CD4-positive, alpha-beta memory T cell (primary cell): Measurements from ENCODE around the gene HSPB6. TPM values are rescaled to one million over a fixed set of nuclear protein-coding genes. Genes with fewer than 3 reads are reported as not detected.

ENCODE experiments used
- CTCF ChIA-PET: fragments of 350-600 bp; sonication (Branson Sonifier 250); formaldehyde crosslinking; loops from one replicate; lab custom pipeline; 2021; ENCODE audit warnings: inconsistent platforms; ENCODE audit not compliant: partially characterized antibody; lab: Charles Lee
- POLR2A ChIA-PET: fragments of 350-600 bp; sonication (Branson Sonifier 250); formaldehyde crosslinking; loops from one replicate; lab custom pipeline; 2021; ENCODE audit not compliant: partially characterized antibody; lab: Charles Lee
- DNase-seq, 5 donors: peaks; one replicate each; pipeline versions ENCODE4 v3.0.0 to v3.0.0-alpha.2; 2020 to 2022; ENCODE audit warnings: mixed read lengths in 1 of 5
- H3K27ac ChIP-seq: one replicate; pipeline ENCODE4 v1.7.0; 2013; ENCODE audit warnings: low read depth, low read length
- H3K27me3 ChIP-seq: 2 replicates; pipeline ENCODE4 v1.7.0; 2013; ENCODE audit warnings: mild to moderate bottlenecking, low read length, moderate library complexity; ENCODE audit not compliant: insufficient read depth
- H3K36me3 ChIP-seq: 2 replicates; pipeline ENCODE4 v1.7.0; 2013; ENCODE audit warnings: mild to moderate bottlenecking, low read length, moderate library complexity; ENCODE audit not compliant: insufficient read depth
- H3K4me1 ChIP-seq: 2 replicates; pipeline ENCODE4 v1.7.0; 2013; ENCODE audit warnings: mild to moderate bottlenecking, low read length, moderate library complexity; ENCODE audit not compliant: insufficient read depth
- H3K4me3 ChIP-seq, 2 donors: one replicate each; pipeline ENCODE4 v1.7.0; 2013; ENCODE audit warnings: low read length in 2 of 2, mild to moderate bottlenecking in 1 of 2
- H3K9me3 ChIP-seq, 2 donors: one replicate each; pipeline ENCODE4 v1.7.0; 2013; ENCODE audit warnings: low read length in 2 of 2, control low read depth in 1 of 2; ENCODE audit not compliant: control insufficient read depth in 1 of 2
- H3K27ac Mint-ChIP-seq, 7 donors: one replicate each; pipeline ENCODE4 v1.8.0; 2020 to 2021; ENCODE audit warnings: mixed read lengths in 7 of 7, mild to moderate bottlenecking in 6 of 7, inconsistent platforms in 3 of 7, moderate library complexity in 3 of 7
- H3K27me3 Mint-ChIP-seq, 2 donors: one replicate each; pipeline ENCODE4 v1.8.0; 2020 to 2021; ENCODE audit warnings: mixed read lengths in 2 of 2
- H3K36me3 Mint-ChIP-seq, 2 donors: one replicate each; pipeline ENCODE4 v1.8.0; 2020 to 2021; ENCODE audit warnings: mixed read lengths in 2 of 2, inconsistent platforms in 1 of 2, mild to moderate bottlenecking in 1 of 2
- H3K4me1 Mint-ChIP-seq, 4 donors: one replicate each; pipeline ENCODE4 v1.8.0; 2020 to 2021; ENCODE audit warnings: mixed read lengths in 4 of 4, mild to moderate bottlenecking in 1 of 4
- H3K4me3 Mint-ChIP-seq, 8 donors: one replicate each; pipeline ENCODE4 v1.8.0; 2020 to 2021; ENCODE audit warnings: mixed read lengths in 8 of 8, mild to moderate bottlenecking in 7 of 8, moderate library complexity in 6 of 8, inconsistent platforms in 3 of 8
- H3K9me3 Mint-ChIP-seq, 8 donors: one replicate each; pipeline ENCODE4 v1.8.0; 2020 to 2021; ENCODE audit warnings: mixed read lengths in 8 of 8, mild to moderate bottlenecking in 5 of 8, inconsistent platforms in 3 of 8, moderate library complexity in 1 of 8
- intact Hi-C: fragments of 100-400 bp; cut with micrococcal nuclease; formaldehyde crosslinking; loops from one replicate; pipeline ENCODE4 v1.15.1; 2023
- polyA plus RNA-seq, 2 donors: library from polyadenylated mRNA; unstranded; fragments of 300-500 nt; fragmentation: Illumina TruSeq; gene quantifications; one replicate each; pipeline ENCODE4 v1.2.3, GENCODE V29; 2021
- total RNA-seq, 2 experiments: library from RNA; stranded (reverse); gene quantifications; one replicate each; pipeline ENCODE4 v1.2.3, GENCODE V29; 2021

Gene HSPB6
- total and polyA plus RNA-seq, 4 experiments from 2014 or later: not detected

- Histone ChIP-seq H3K9me3 (no peaks in the 10 kb centered on the region), H3K4me3 (no peak overlapping the region), H3K36me3 (peaks cover 89% of the 10 kb centered on the region), H3K27ac (no peak overlapping the region), H3K27me3 (no peaks in the 10 kb centered on the region), H3K4me1 (no peaks in the 10 kb centered on the region)
- ChIA-PET CTCF (interaction anchor here (1.3 kb wide), 1 partner anchor 13 kb away, joined by 3 read pairs; the partner anchor contains the start of gene IGFLR1), POLR2A (interaction anchor here (4.1 kb wide), 1 partner anchor 10 kb away, joined by 19 read pairs; no protein-coding TSS in a partner anchor)
- intact Hi-C loops: no loop called here
- H3K4me3 Mint-ChIP-seq: no peak overlapping the region
- peaks cover 59 to 76% of the 10 kb centered on the region in 2 donors for H3K36me3 Mint-ChIP-seq
- peak overlapping the region in 1 of 7 donors; percentile 46 for H3K27ac Mint-ChIP-seq
- no peaks in the 10 kb centered on the region for H3K27me3 Mint-ChIP-seq
- H3K4me1 Mint-ChIP-seq: peaks cover 3 to 10% (median 7%) of the 10 kb centered on the region in 4 donors
- no peaks in the 10 kb centered on the region for H3K9me3 Mint-ChIP-seq
- DNase-seq: no peak
Observed at GRCh38 chr19:35729763-35730162, 27.1 kb downstream of the HSPB6 start.

- H3K4me1 ChIP-seq: no peaks in the 10 kb centered on the region
- Mint-ChIP-seq H3K4me3 (no peak overlapping the region), H3K27me3 (no peaks in the 10 kb centered on the region), H3K4me1 (peaks cover under 1 to 3% (median 2%) of the 10 kb centered on the region in 4 donors), H3K36me3 (peaks cover 53 to 74% of the 10 kb centered on the region in 2 donors), H3K9me3 (no peaks in the 10 kb centered on the region), H3K27ac (peak overlapping the region in 1 of 7 donors; percentile 42)
- ChIA-PET POLR2A (interaction anchor here (3.4 to 4.1 kb wide), 2 partner anchors 10 to 11 kb away, joined by 16 to 19 read pairs; partner anchors contain the start of gene KMT2B), CTCF (interaction anchor here (1.3 kb wide), 1 partner anchor 13 kb away, joined by 3 read pairs; the partner anchor contains the start of gene IGFLR1)
- no peak overlapping the region for H3K27ac ChIP-seq
- H3K4me3 ChIP-seq: no peak overlapping the region
- no peaks in the 10 kb centered on the region for H3K9me3 ChIP-seq
- no peak for DNase-seq
- intact Hi-C loops: no loop called here
- H3K36me3 ChIP-seq: peaks cover 90% of the 10 kb centered on the region
- no peaks in the 10 kb centered on the region for H3K27me3 ChIP-seq
Observed at GRCh38 chr19:35729021-35729420, 27.8 kb downstream of the HSPB6 start.

- peaks cover 57 to 77% of the 10 kb centered on the region in 2 donors for H3K36me3 Mint-ChIP-seq
- ChIA-PET CTCF (interaction anchor here (0.9 to 1.3 kb wide), 3 partner anchors 9 to 14 kb away, joined by 3 to 4 read pairs (median 3); partner anchors contain the start of gene IGFLR1), POLR2A (interaction anchor here (0.6 to 4.1 kb wide), 6 partner anchors 9 to 80 kb away, joined by 3 to 19 read pairs (median 8); partner anchors contain the start of genes COX6B1, KMT2B, PSENEN and U2AF1L4)
- H3K4me1 Mint-ChIP-seq: peaks cover 0 to 3% (median 0%) of the 10 kb centered on the region in 4 donors
- H3K27me3 Mint-ChIP-seq: no peaks in the 10 kb centered on the region
- intact Hi-C loops: no loop called here
- DNase-seq: no peak
- no peaks in the 10 kb centered on the region for H3K9me3 Mint-ChIP-seq
- no peak overlapping the region for H3K27ac Mint-ChIP-seq
- no peaks in the 10 kb centered on the region for H3K9me3 ChIP-seq
- H3K36me3 ChIP-seq: peaks cover 95% of the 10 kb centered on the region
- H3K4me3 Mint-ChIP-seq: no peak overlapping the region
- no peaks in the 10 kb centered on the region for H3K4me1 ChIP-seq
- H3K4me3 ChIP-seq: no peak overlapping the region
- H3K27ac ChIP-seq: no peak overlapping the region
- H3K27me3 ChIP-seq: no peaks in the 10 kb centered on the region
Observed at GRCh38 chr19:35727956-35728706, 28.7 kb downstream of the HSPB6 start.

DNA sequence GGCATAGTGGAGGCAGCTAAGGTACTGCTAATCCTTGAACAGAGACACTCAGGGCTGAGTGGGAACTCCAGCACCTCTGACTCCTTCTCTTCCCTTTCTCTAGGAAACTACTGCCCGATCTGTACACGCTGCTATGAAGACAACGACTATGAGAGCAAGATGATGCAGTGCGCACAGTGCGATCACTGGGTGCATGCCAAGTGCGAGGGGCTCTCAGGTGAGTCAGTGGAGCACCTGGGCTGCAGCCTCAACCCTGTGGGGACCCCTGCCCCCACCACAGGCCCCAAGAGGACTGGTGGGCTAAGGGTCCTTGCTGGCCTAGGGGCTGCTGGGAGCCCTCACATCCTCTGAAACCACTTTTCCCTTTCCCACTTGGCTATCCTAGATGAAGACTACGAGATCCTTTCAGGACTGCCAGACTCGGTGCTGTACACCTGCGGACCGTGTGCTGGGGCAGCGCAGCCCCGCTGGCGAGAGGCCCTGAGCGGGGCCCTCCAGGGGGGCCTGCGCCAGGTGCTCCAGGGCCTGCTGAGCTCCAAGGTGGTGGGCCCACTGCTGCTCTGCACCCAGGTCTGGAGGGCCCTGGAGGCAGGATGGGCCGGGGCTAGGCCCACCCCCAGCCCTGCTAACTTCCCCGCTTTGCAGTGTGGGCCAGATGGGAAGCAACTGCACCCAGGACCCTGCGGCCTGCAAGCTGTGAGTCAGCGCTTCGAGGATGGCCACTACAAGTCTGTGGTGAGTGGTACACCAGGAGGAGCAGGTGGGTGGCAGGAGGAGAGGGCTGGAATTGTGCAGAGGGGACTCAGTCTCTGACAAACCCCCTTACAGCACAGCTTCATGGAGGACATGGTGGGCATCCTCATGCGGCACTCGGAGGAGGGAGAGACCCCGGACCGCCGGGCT lies 29.5 kb downstream of the HSPB6 start:
- no peak overlapping the region for H3K4me3 Mint-ChIP-seq
- no peaks in the 10 kb centered on the region for H3K9me3 ChIP-seq
- ChIA-PET POLR2A (interaction anchor here (0.6 to 4.1 kb wide), 7 partner anchors 9 to 79 kb away, joined by 3 to 19 read pairs (median 5); partner anchors contain the start of genes COX6B1, IGFLR1, KMT2B and PSENEN), CTCF (interaction anchor here (0.9 to 1.4 kb wide), 4 partner anchors 10 to 15 kb away, joined by 3 to 4 read pairs (median 4); partner anchors contain the start of gene IGFLR1)
- H3K4me1 ChIP-seq: no peaks in the 10 kb centered on the region
- H3K36me3 Mint-ChIP-seq: peaks cover 58 to 83% of the 10 kb centered on the region in 2 donors
- no peaks in the 10 kb centered on the region for H3K27me3 ChIP-seq
- no peak overlapping the region for H3K27ac Mint-ChIP-seq
- H3K4me1 Mint-ChIP-seq: peaks cover 0 to 3% (median 2%) of the 10 kb centered on the region in 4 donors
- H3K36me3 ChIP-seq: peaks cover 100% of the 10 kb centered on the region
- H3K4me3 ChIP-seq: no peak overlapping the region
- H3K9me3 Mint-ChIP-seq: no peaks in the 10 kb centered on the region
- no peak for DNase-seq
- no peaks in the 10 kb centered on the region for H3K27me3 Mint-ChIP-seq
- no peak overlapping the region for H3K27ac ChIP-seq
- intact Hi-C loops: no loop called here

GRCh38 chr19:35725216-35725861 lies 31.5 kb downstream of the HSPB6 start:
- no peaks in the 10 kb centered on the region for H3K9me3 ChIP-seq
- H3K36me3 Mint-ChIP-seq: peaks cover 47 to 78% of the 10 kb centered on the region in 2 donors
- H3K4me1 Mint-ChIP-seq: peaks cover 0 to 14% (median 1%) of the 10 kb centered on the region in 4 donors
- H3K27ac Mint-ChIP-seq: peak overlapping the region in 3 of 7 donors; percentile 35 to 64 (median 41)
- no peaks in the 10 kb centered on the region for H3K27me3 ChIP-seq
- ChIA-PET POLR2A (interaction anchor here (1.7 to 3.4 kb wide), 3 partner anchors 7 to 15 kb away, joined by 6 to 16 read pairs (median 11); partner anchors contain the start of gene KMT2B), CTCF (no interaction called here)
- H3K27me3 Mint-ChIP-seq: no peaks in the 10 kb centered on the region
- no peak for DNase-seq
- no peaks in the 10 kb centered on the region for H3K4me1 ChIP-seq
- H3K4me3 Mint-ChIP-seq: no peak overlapping the region
- no peaks in the 10 kb centered on the region for H3K9me3 Mint-ChIP-seq
- no peak overlapping the region for H3K27ac ChIP-seq
- no peak overlapping the region for H3K4me3 ChIP-seq
- intact Hi-C loops: no loop called here
- H3K36me3 ChIP-seq: peaks cover 91% of the 10 kb centered on the region

DNA sequence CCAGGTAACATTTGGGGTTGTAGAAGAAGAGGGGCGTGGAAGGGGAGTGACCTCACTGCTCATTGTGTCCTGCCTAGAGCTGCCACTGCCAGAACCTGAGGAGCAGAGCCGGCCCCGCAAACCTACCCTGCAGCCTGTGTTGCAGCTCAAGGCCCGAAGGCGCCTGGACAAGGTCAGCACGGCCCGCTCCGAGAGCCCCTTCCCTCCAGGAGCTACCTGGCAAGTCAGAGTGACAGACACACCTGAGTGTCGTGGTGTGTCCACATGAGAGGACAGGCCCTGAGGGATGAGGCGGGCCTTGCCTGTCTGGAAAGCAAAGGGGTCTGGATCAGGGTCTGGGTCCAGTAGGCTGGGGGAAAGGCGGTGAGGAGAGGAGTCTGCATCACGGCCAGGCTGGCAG lies 32.3 kb downstream of the HSPB6 start:
- Mint-ChIP-seq H3K4me1 (peaks cover 1 to 19% (median 4%) of the 10 kb centered on the region in 4 donors), H3K9me3 (no peaks in the 10 kb centered on the region), H3K36me3 (peaks cover 43 to 72% of the 10 kb centered on the region in 2 donors), H3K4me3 (no peak overlapping the region), H3K27me3 (no peaks in the 10 kb centered on the region), H3K27ac (no peak overlapping the region)
- ChIA-PET CTCF (no interaction called here), POLR2A (interaction anchor here (1.7 kb wide), 1 partner anchor 16 kb away, joined by 6 read pairs; no protein-coding TSS in a partner anchor)
- Histone ChIP-seq H3K27me3 (no peaks in the 10 kb centered on the region), H3K27ac (no peak overlapping the region), H3K36me3 (peaks cover 87% of the 10 kb centered on the region), H3K9me3 (no peaks in the 10 kb centered on the region), H3K4me3 (no peak overlapping the region), H3K4me1 (peaks cover 4% of the 10 kb centered on the region)
- no peak for DNase-seq
- intact Hi-C loops: no loop called here
